Aorta (tissue), 5 donors: ENCODE measurements around the gene CHPF. TPM values are rescaled to one million over a fixed set of nuclear protein-coding genes. Genes with fewer than 3 reads are reported as not detected.
A peak's percentile ranks its signal among the peaks of the same experiment; 100 is the strongest.

ENCODE experiments used
- ATAC-seq: fragments of 200-7000 bp; cut with Tn5 transposase; one replicate; pipeline ENCODE4 v1.9.1; 2022; ENCODE audit warnings: moderate library complexity; ENCODE audit not compliant: low FRiP score
- DNase-seq, 2 donors: peaks; one replicate each; pipeline ENCODE4 v3.0.0-alpha.2; 2020
- H3K27ac ChIP-seq, 2 donors: one replicate each; pipeline ENCODE4 v1.5.1; 2013; ENCODE audit warnings: low read length in 2 of 2, mild to moderate bottlenecking in 2 of 2, moderate library complexity in 2 of 2, control low read depth in 1 of 2, inconsistent platforms in 1 of 2, low read depth in 1 of 2
- H3K27me3 ChIP-seq, 2 donors: one replicate each; pipeline ENCODE4 v1.6.1; 2013; ENCODE audit warnings: control low read depth in 1 of 2, low read length in 1 of 2, mild to moderate bottlenecking in 1 of 2, moderate library complexity in 1 of 2; ENCODE audit not compliant: insufficient read depth in 2 of 2, control insufficient read depth in 1 of 2
- H3K36me3 ChIP-seq, 2 donors: one replicate each; pipeline ENCODE4 v1.6.1; 2013; ENCODE audit warnings: control low read depth in 1 of 2, low read length in 1 of 2, mild to moderate bottlenecking in 1 of 2; ENCODE audit not compliant: insufficient read depth in 2 of 2, control insufficient read depth in 1 of 2
- H3K4me1 ChIP-seq, 2 donors: one replicate each; pipeline ENCODE4 v1.6.1; 2013; ENCODE audit warnings: low read length in 2 of 2, control low read depth in 1 of 2, mild to moderate bottlenecking in 1 of 2, moderate library complexity in 1 of 2; ENCODE audit not compliant: insufficient read depth in 2 of 2, control insufficient read depth in 1 of 2
- H3K4me3 ChIP-seq, 2 donors: one replicate each; pipeline ENCODE4 v1.5.1; 2013; ENCODE audit warnings: low read length in 2 of 2, control low read depth in 1 of 2, mild to moderate bottlenecking in 1 of 2
- H3K9me3 ChIP-seq: one replicate; pipeline ENCODE4 v1.6.1; 2013; ENCODE audit warnings: mild to moderate bottlenecking, low read length; ENCODE audit not compliant: control insufficient read depth
- WGBS, 2 donors: extraction: QIAGEN DNeasy Blood & Tissue Kit; methylation state at CpG; one replicate each; pipeline ENCODE4 v1.1.7; 2013; 5-methylcytosine and 5-hydroxymethylcytosine counted together
- intact Hi-C, 2 donors: fragments of 100-400 bp; cut with DNase I; formaldehyde crosslinking; loops; one replicate each; pipeline versions ENCODE4 v1.14.2 to v1.15.0; 2022
- long read RNA-seq, 2 donors: library from polyadenylated mRNA; unstranded; transcript quantifications; one replicate each; pipeline ENCODE4 v2.0.0, GENCODE V29; 2020 to 2021
- polyA plus RNA-seq, 2 donors: library from polyadenylated mRNA; stranded (reverse); fragments of 200-250 nt; gene quantifications; one replicate each; pipeline ENCODE4 v1.2.3, GENCODE V29; 2013
- total RNA-seq, 2 donors: library from RNA; stranded (reverse); fragmentation: NEBNext Ultra II Directional; extraction: Animal tissue kit (Norgen Biotek cat#: 25700); gene quantifications; one replicate each; pipeline ENCODE4 v1.2.1, GENCODE V29; 2021
- donor health status: healthy with polysubstance abuse.
- donor health status: Bipolar disorder and iron deficiency.
- donor health status: DM: no; HTN: no; CAD: no.
- donor health status: DM: no; HTN: no; CAD: no.
- donor health status: DM: yes; HTN: yes; CAD: no.

CHPF gene
- total RNA-seq (10 to 100 TPM; 75.7 to 81.2 TPM), polyA plus RNA-seq (10 to 100 TPM; 20.0 to 70.6 TPM)
- long read RNA-seq, donor 1, transcript CHPF-201 (4 exons, 3,013 nt), result major isoform, 33 of 100 reads
- long read RNA-seq, donor 1, partial matches to known transcripts, result 34 of 100 reads
- long read RNA-seq, donor 1, other reads (novel, unspliced or antisense), result 32 of 100 reads
- long read RNA-seq, donor 2, transcript CHPF-201 (4 exons, 3,013 nt), result major isoform, 62 of 133 reads
- long read RNA-seq, donor 2, partial matches to known transcripts, result 65 of 133 reads
- long read RNA-seq, donor 2, other reads (novel, unspliced or antisense), result 5 of 133 reads

DNA sequence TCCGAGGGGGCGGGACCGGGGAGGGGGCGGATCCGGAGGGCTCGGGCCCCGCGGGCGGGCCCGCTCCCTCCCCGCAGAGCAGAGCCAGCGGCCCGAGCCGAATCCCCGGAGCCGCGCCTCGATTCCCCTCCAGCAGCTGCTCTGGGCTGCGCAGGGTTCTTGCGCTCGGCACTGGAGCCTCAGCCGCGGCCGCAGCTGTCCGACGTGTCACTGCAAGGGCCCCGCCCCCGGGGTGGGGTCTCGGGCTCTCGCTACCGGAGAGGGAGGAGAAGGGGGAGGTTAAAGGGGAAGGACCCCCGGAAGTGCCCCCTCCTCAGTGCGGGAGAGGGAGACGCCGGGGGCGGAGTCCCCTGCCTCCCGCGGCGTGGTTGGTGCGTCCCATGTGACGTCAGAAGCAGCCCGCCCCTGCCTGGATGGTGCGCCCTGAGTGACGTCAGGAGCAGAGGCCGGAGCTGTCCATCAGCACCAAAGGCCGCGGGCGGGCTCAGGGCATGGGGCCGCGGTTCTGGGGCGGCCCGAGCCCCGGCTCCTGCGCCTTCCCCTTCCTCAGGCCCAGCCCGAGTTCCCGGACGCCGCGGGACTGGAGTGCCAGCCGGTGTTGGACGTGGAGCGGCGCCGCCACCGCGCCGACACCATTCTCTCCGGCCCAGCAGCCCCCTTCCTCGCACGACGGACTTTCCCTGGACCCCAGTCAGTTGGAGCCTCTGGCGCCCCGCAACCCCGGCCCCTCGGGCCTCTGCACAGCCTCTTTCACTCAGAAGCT lies at the start of gene CHPF, which contains the start of gene TMEM198:
Gene CHPF (minus strand): TSS at position 214 of the 763 bp plus-strand sequence. CDS start 271 bp downstream, outside the sequence.
Gene TMEM198 (plus strand): TSS at position 433 of the 763 bp plus-strand sequence. CDS start 700 bp downstream, outside the sequence.
- Histone ChIP-seq H3K36me3 (peaks cover 0 to 2% of the 10 kb centered on the region in 2 donors), H3K27ac (peak within 1 kb of the TSS; percentile 8 to 82), H3K27me3 (no peaks in the 10 kb centered on the region), H3K9me3 (no peaks in the 10 kb centered on the region), H3K4me1 (no peaks in the 10 kb centered on the region), H3K4me3 (peak within 1 kb of the TSS; percentile 41 to 68)
- peak; percentile 99 for DNase-seq
- intact Hi-C loops, result loop anchor here (1.0 to 5.0 kb wide), 6 partner anchors 45 to 147 kb away; partner anchors contain the start of genes GMPPA (in 1 of the 2) and STK11IP (in 1 of the 2)
- peak; percentile 95 for ATAC-seq
- WGBS, 2 donors, result 1% methylated on average over 33 to 75 of the region's 75 CpGs

- Histone ChIP-seq H3K9me3 (no peaks in the 10 kb centered on the region), H3K27ac (no peak overlapping the region), H3K27me3 (no peaks in the 10 kb centered on the region), H3K4me3 (no peak overlapping the region), H3K4me1 (peaks cover 0 to 3% of the 10 kb centered on the region in 2 donors), H3K36me3 (no peaks in the 10 kb centered on the region)
- no peak for ATAC-seq
- DNase-seq, result no peak
- 86 to 87% methylated on average over 2 of the region's 2 CpGs for WGBS, 2 donors
- intact Hi-C loops, result no loop called here
Observed at GRCh38 chr2:219593154-219593553, 49.5 kb upstream of the CHPF start.

DNA sequence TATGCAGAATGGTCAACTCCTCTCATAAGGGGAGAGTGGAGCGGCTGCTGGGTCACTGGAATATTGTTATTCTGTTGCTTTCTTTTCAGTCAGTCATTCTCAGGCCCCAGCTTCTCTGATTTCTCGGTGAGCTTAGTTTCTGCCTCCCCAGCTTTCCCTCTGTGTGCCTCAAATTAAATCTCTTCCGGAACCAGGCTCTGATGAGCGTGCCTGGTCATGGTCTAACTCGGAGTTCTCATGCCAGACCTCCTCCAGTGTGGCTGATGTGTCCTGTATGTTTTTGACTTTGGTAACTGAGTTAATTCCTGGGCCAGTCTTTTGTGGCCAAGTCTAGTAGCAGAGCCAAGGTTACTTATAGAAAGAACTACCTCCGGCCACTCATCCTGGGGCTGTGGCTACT lies 49.1 kb upstream of the CHPF start:
- peaks cover 0 to 3% of the 10 kb centered on the region in 2 donors for H3K4me1 ChIP-seq
- whole genome bisulfite sequencing, 2 donors, result 82 to 89% methylated on average over 6 of the region's 6 CpGs
- no peaks in the 10 kb centered on the region for H3K36me3 ChIP-seq
- DNase-seq (no peak), ATAC-seq (no peak)
- no peak overlapping the region for H3K27ac ChIP-seq
- H3K4me3 ChIP-seq, result no peak overlapping the region
- intact Hi-C loops, result no loop called here
- H3K9me3 ChIP-seq, result no peaks in the 10 kb centered on the region
- no peaks in the 10 kb centered on the region for H3K27me3 ChIP-seq

DNA sequence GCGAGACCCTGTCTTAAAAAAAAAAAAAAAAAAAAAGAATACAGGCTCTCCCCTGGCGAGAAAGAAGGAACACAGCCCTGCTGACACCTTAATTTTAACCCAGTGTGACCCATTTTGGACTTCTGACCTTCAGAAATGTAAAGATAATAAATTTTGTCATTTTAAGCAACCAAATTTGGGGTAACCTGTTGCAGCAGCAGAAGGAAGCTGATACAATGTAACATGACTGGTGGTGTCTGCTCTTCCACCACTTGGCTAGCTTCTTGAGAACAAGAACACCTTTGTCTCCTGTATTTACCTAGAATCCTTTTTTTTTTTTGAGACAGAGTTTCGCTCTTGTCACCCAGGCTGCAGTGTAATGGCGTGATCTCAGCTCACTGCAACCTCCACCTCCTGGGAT lies 47.5 kb upstream of the CHPF start:
- Histone ChIP-seq H3K36me3 (no peaks in the 10 kb centered on the region), H3K9me3 (no peaks in the 10 kb centered on the region), H3K27me3 (no peaks in the 10 kb centered on the region), H3K4me3 (no peak overlapping the region), H3K27ac (no peak overlapping the region), H3K4me1 (no peaks in the 10 kb centered on the region)
- WGBS, 2 donors, result 68 to 69% methylated on average over 4 of the region's 4 CpGs
- intact Hi-C loops, result no loop called here
- DNase-seq (no peak), ATAC-seq (no peak)

GRCh38 chr2:219581346-219581745 lies 37.7 kb upstream of the CHPF start:
- Histone ChIP-seq H3K27ac (no peak overlapping the region), H3K9me3 (no peaks in the 10 kb centered on the region), H3K36me3 (no peaks in the 10 kb centered on the region), H3K4me1 (no peaks in the 10 kb centered on the region), H3K4me3 (no peak overlapping the region), H3K27me3 (no peaks in the 10 kb centered on the region)
- no peak for ATAC-seq
- intact Hi-C loops, result no loop called here
- 73 to 82% methylated on average over 2 of the region's 2 CpGs for WGBS, 2 donors
- DNase-seq, result no peak

DNA sequence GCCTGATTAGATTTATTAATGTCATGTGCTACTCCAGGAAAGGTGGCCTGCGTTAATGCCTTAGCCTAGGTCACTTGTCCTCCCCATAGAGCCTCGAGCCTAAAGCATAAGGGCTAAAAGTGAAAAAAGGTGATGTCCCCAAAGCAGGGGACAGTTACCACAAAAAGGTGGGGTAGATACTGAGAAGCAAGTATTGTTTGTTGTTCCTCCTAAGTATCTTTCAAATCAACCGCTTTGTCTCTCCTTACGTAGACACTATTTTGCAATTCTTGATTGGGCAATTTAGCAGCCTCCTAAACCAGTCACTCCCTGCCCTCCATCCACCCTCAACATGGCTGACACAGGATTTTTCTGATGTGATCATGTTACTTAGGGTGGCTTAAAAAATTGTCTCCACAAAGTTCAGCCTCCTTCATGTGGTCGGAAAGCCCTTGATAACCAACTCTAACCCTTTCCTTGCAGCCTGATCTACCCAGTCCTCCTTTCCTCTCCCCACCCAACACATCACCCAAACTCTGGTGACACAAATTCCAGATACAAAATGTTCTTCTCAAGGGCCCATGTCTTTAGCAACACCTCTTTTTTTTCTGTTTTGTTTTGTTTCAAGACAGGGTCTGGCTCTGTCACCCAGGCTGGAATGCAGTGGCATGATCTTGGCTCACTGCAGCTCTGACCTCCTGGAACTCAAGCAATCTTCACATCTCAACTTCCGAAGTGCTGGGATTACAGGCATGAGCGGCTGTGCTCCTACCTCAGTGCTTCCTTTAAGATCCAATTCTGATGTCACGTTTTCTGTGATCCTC lies 35.4 kb upstream of the CHPF start:
- ATAC-seq, result no peak
- Histone ChIP-seq H3K9me3 (no peaks in the 10 kb centered on the region), H3K27me3 (no peaks in the 10 kb centered on the region), H3K4me1 (no peaks in the 10 kb centered on the region), H3K4me3 (no peak overlapping the region), H3K27ac (no peak overlapping the region), H3K36me3 (no peaks in the 10 kb centered on the region)
- WGBS, 2 donors, result 78 to 80% methylated on average over 8 of the region's 8 CpGs
- intact Hi-C loops, result no loop called here
- DNase-seq, result no peak

- intact Hi-C loops, result no loop called here
- Histone ChIP-seq H3K4me3 (no peak overlapping the region), H3K4me1 (no peaks in the 10 kb centered on the region), H3K27me3 (no peaks in the 10 kb centered on the region), H3K9me3 (no peaks in the 10 kb centered on the region), H3K27ac (no peak overlapping the region), H3K36me3 (no peaks in the 10 kb centered on the region)
- WGBS, 2 donors, result 34 to 42% methylated on average over 15 of the region's 15 CpGs
- DNase-seq (peak in 1 of 2 donors; percentile 55), ATAC-seq (no peak)
Observed at GRCh38 chr2:219576505-219577388, 33.1 kb upstream of the CHPF start.
